Endothelial cell of umbilical vein (primary cell): ENCODE results near the gene SMOC1. TPM values are rescaled to one million over a fixed set of nuclear protein-coding genes. Genes with fewer than 3 reads are reported as not detected.

Experiments used
- BruUV-seq: library from RNA; stranded (reverse); fragments of 400-500 nt; replicated peaks from 2 replicates; lab custom pipeline; 2021; lab: Mats Ljungman, UMichigan
- CTCF ChIA-PET: fragments of 300-600, 350-600 bp; sonication (Branson Sonifier 250); formaldehyde crosslinking; loops from one replicate; lab custom pipeline; 2021; ENCODE audit warnings: antibody characterized with exemption, inconsistent platforms; lab: Charles Lee
- POLR2A ChIA-PET: fragments of 300-600, 350-600 bp; sonication (Branson Sonifier 250); formaldehyde crosslinking; loops from one replicate; lab custom pipeline; 2021; ENCODE audit warnings: antibody characterized with exemption, inconsistent platforms; lab: Charles Lee
- DNase-seq: peaks from one replicate; pipeline ENCODE4 v3.0.0-alpha.2; 2011; ENCODE audit warnings: low read depth, low spot score
- FAIRE-seq: peaks from 2 replicates; lab custom pipeline; 2011; peaks lifted over from hg19 to GRCh38; lab: Jason Lieb, UNC
- H2AFZ ChIP-seq: 2 replicates; pipeline ENCODE4 v1.6.0; 2012; ENCODE audit warnings: low read depth, low read length, control low read depth, inconsistent platforms
- H3K27ac ChIP-seq: 2 replicates; pipeline ENCODE4 v1.5.1; 2011; ENCODE audit warnings: low read depth, mild to moderate bottlenecking, control low read depth, low read length, moderate library complexity; ENCODE audit not compliant: insufficient read depth
- H3K27me3 ChIP-seq, 2 experiments: 2 replicates each; pipeline versions ENCODE4 v1.6.0 to v1.6.1; 2011; ENCODE audit warnings: low read length in 2 of 2, mixed read lengths in 1 of 2; ENCODE audit not compliant: control insufficient read depth in 2 of 2, insufficient read depth in 2 of 2
- H3K36me3 ChIP-seq, 2 experiments: 2 replicates in 1 of 2; 3 replicates in 1 of 2; pipeline ENCODE4 v1.5.1; 2011; ENCODE audit warnings: low read length in 2 of 2, mild to moderate bottlenecking in 1 of 2, moderate library complexity in 1 of 2; ENCODE audit not compliant: control insufficient read depth in 2 of 2, insufficient read depth in 2 of 2; ENCODE audit errors: extremely low read depth in 1 of 2
- H3K4me1 ChIP-seq: 3 replicates; pipeline ENCODE4 v1.5.1; 2011; ENCODE audit warnings: mild to moderate bottlenecking, low read length; ENCODE audit not compliant: control insufficient read depth, insufficient read depth; ENCODE audit errors: extremely low read depth
- H3K4me2 ChIP-seq: 2 replicates; pipeline ENCODE4 v1.6.1; 2011; ENCODE audit warnings: low read length, control low read depth, mixed read lengths; ENCODE audit not compliant: insufficient read depth
- H3K4me3 ChIP-seq, 3 experiments: fragments of 200-600 bp in 1 of 3; sonication (generic), shearing (Covaris generic) in 1 of 3; replicated peaks in 1 of 3; 2 replicates each; pipeline ENCODE4 v1.5.1; 2011 to 2016; ENCODE audit warnings: control low read depth in 3 of 3, low read length in 3 of 3, mild to moderate bottlenecking in 2 of 3, inconsistent platforms in 1 of 3, low read depth in 1 of 3, moderate library complexity in 1 of 3; ENCODE audit not compliant: insufficient read depth in 1 of 3
- H3K79me2 ChIP-seq: 2 replicates; pipeline ENCODE4 v1.6.0; 2012; ENCODE audit warnings: low read length, inconsistent platforms; ENCODE audit not compliant: control insufficient read depth, insufficient read depth
- H3K9ac ChIP-seq: replicated peaks from 2 replicates; pipeline ENCODE3; 2011; ENCODE audit warnings: low read length, control low read depth; ENCODE audit not compliant: insufficient read depth; ENCODE audit errors: extremely low read depth
- H3K9me1 ChIP-seq: replicated peaks from 3 replicates; pipeline ENCODE4 v1.6.0; 2011; ENCODE audit warnings: mild to moderate bottlenecking, low read length; ENCODE audit not compliant: control insufficient read depth, insufficient read depth; ENCODE audit errors: extremely low read depth
- H3K9me3 ChIP-seq: replicated peaks from 2 replicates; pipeline ENCODE4 v1.5.1; 2012; ENCODE audit warnings: low read length, inconsistent platforms; ENCODE audit not compliant: control insufficient read depth, insufficient read depth
- H4K20me1 ChIP-seq: replicated peaks from 2 replicates; pipeline ENCODE3; 2011; ENCODE audit warnings: mild to moderate bottlenecking, low read length; ENCODE audit not compliant: control insufficient read depth, insufficient read depth; ENCODE audit errors: extremely low read depth
- CTCF ChIP-seq, 2 donors: IDR thresholded peaks; 1 replicate in 1 of 2; 2 replicates in 1 of 2; pipeline ENCODE4 v1.5.1; 2011; ENCODE audit warnings: low read length in 2 of 2, mild to moderate bottlenecking in 2 of 2, moderate library complexity in 2 of 2, control low read depth in 1 of 2, inconsistent platforms in 1 of 2, low read depth in 1 of 2; ENCODE audit not compliant: insufficient read depth in 1 of 2; ENCODE audit errors: extremely low read depth in 1 of 2
- EZH2 ChIP-seq: IDR thresholded peaks from 2 replicates; pipeline ENCODE4 v1.6.1; 2012; ENCODE audit warnings: borderline replicate concordance, low read depth, mild to moderate bottlenecking, moderate library complexity, low read length, inconsistent platforms; ENCODE audit not compliant: severe bottlenecking
- FOS ChIP-seq: IDR thresholded peaks from 2 replicates; pipeline ENCODE4 v1.6.1; 2011; ENCODE audit warnings: mild to moderate bottlenecking, low read length, moderate library complexity, borderline replicate concordance; ENCODE audit not compliant: insufficient read depth
- GATA2 ChIP-seq: IDR thresholded peaks from 2 replicates; pipeline ENCODE4 v1.7.0; 2011; ENCODE audit warnings: low read depth, mild to moderate bottlenecking, moderate library complexity, mixed read lengths, low read length; ENCODE audit not compliant: insufficient read length, insufficient read depth
- JUN ChIP-seq: IDR thresholded peaks from 2 replicates; pipeline ENCODE4 v1.6.1; 2011; ENCODE audit warnings: borderline replicate concordance, low read depth; ENCODE audit not compliant: insufficient read length, insufficient read depth
- MAX ChIP-seq: IDR thresholded peaks from 2 replicates; pipeline ENCODE4 v1.6.1; 2011; ENCODE audit not compliant: insufficient read depth, insufficient read length
- MYC ChIP-seq: IDR thresholded peaks from one replicate; pipeline ENCODE4 v1.6.1; 2011; ENCODE audit warnings: mild to moderate bottlenecking, low read depth, low read length
- POLR2A ChIP-seq: IDR thresholded peaks from 2 replicates; pipeline ENCODE4 v1.6.1; 2012; ENCODE audit warnings: low read depth, mild to moderate bottlenecking, control low read depth, low read length
- POLR2AphosphoS5 ChIP-seq: IDR thresholded peaks from 2 replicates; pipeline ENCODE4 v1.6.1; 2012; ENCODE audit warnings: low read depth, mild to moderate bottlenecking, control low read depth, low read length, moderate library complexity; ENCODE audit not compliant: insufficient read depth
- dilution Hi-C: fragments of 300-500 bp; cut with MboI; formaldehyde crosslinking; loops from one replicate; pipeline ENCODE4 v1.15.0; 2019; ENCODE audit warnings: low sequenced_read_pairs; ENCODE audit not compliant: extremely low pct_ligation_motif_present
- intact Hi-C: fragments of 100-400 bp; cut with micrococcal nuclease; formaldehyde crosslinking; loops from one replicate; pipeline ENCODE4 v1.10.0; 2022
- polyA plus RNA-seq, 4 experiments: library from polyadenylated mRNA; depleted of rRNA in 3 of 4; stranded (reverse) in 3 of 4; unstranded in 1 of 4; fragments of >200 nt; gene quantifications; 2 replicates each; pipeline versions ENCODE4 v1.2.1 to v1.2.3, GENCODE V29; 2011 to 2012; ENCODE audit warnings: missing spikeins in 1 of 4
- total RNA-seq: library from RNA; stranded (reverse); gene quantifications from 2 replicates; pipeline ENCODE4 v1.2.3, GENCODE V29; 2021

The SMOC1 gene
- total and polyA plus RNA-seq, 2 donors (not counting 3 experiments of a cell fraction or from before 2014, with no cell fraction given) = 0.97 to 1.1 TPM

- ChIA-PET POLR2A (no interaction called here), CTCF (interaction anchor here (1.0 kb wide), 1 partner anchor 66 kb away, joined by 3 read pairs; no protein-coding TSS in a partner anchor)
- no TSS peak for BruUV-seq
- H3K27ac ChIP-seq = no peak overlapping the region
- H3K9me3 ChIP-seq = no peaks in the 10 kb centered on the region
- H3K36me3 ChIP-seq = no peaks in the 10 kb centered on the region
- H2AFZ ChIP-seq = no peak overlapping the region
- no peak overlapping the region for H3K9ac ChIP-seq
- dilution Hi-C loops = no loop called here
- FAIRE-seq (no peak), DNase-seq (no peak)
- H3K4me1 ChIP-seq = no peaks in the 10 kb centered on the region
- intact Hi-C loops = no loop called here
- no peak overlapping the region for H3K4me3 ChIP-seq
- no peaks in the 10 kb centered on the region for H3K9me1 ChIP-seq
- H3K27me3 ChIP-seq = peaks cover 0 to under 1% of the 10 kb centered on the region in 2 experiments
- H3K4me2 ChIP-seq = no peak overlapping the region
- no peaks in the 10 kb centered on the region for H4K20me1 ChIP-seq
- no peaks in the 10 kb centered on the region for H3K79me2 ChIP-seq
- TF ChIP-seq MYC (no peak), EZH2 (no peak)
Observed at GRCh38 chr14:69910871-69911270, 31.7 kb downstream of the SMOC1 start.

GRCh38 chr14:69913686-69914085 is 34.5 kb downstream of the SMOC1 start:
- DNase-seq (no peak), FAIRE-seq (no peak)
- H3K4me2 ChIP-seq = no peak overlapping the region
- H3K27ac ChIP-seq = no peak overlapping the region
- CTCF ChIA-PET = no interaction called here
- H4K20me1 ChIP-seq = no peaks in the 10 kb centered on the region
- dilution Hi-C loops (no loop called here), intact Hi-C loops (no loop called here)
- POLR2A ChIA-PET = no interaction called here
- no peaks in the 10 kb centered on the region for H3K36me3 ChIP-seq
- BruUV-seq = no TSS peak
- H3K27me3 ChIP-seq = no peaks in the 10 kb centered on the region
- no peak overlapping the region for H2AFZ ChIP-seq
- no peak overlapping the region for H3K4me3 ChIP-seq
- no peak for TF ChIP-seq POLR2A
- no peak for TF ChIP-seq JUN
- no peak for TF ChIP-seq MAX
- no peak for TF ChIP-seq POLR2AphosphoS5
- no peak for TF ChIP-seq FOS
- no peak for TF ChIP-seq CTCF (IDR thresholded peaks at IDR 0.05; ENCODE audit: extremely low read depth in 1 of 2, insufficient read depth in 1 of 2, low read depth in 1 of 2, low read length in 2 of 2)
- no peak for TF ChIP-seq MYC
- TF ChIP-seq GATA2 = no peak
- no peak for TF ChIP-seq EZH2
- H3K79me2 ChIP-seq = no peaks in the 10 kb centered on the region
- no peaks in the 10 kb centered on the region for H3K9me3 ChIP-seq
- H3K9me1 ChIP-seq = no peaks in the 10 kb centered on the region
- H3K9ac ChIP-seq = no peak overlapping the region
- no peaks in the 10 kb centered on the region for H3K4me1 ChIP-seq
